A549 treated with AZD9567 at 1 μM for 4 hours (cell line): ENCODE measurements around the gene B3GNT5. TPM values are rescaled to one million over a fixed set of nuclear protein-coding genes. Genes with fewer than 3 reads are reported as not detected.

Experiments used
- total RNA-seq: library from RNA; stranded (reverse); fragments of 200-300 nt; extraction: Qiagen RNA extraction; gene quantifications from 5 replicates; pipeline ENCODE4 v1.2.3, GENCODE V29; 2022; ENCODE audit not compliant: insufficient read depth

The B3GNT5 gene
- total RNA-seq = 18.8 to 29.3 TPM (median 23.1 TPM) in 5 replicates

GRCh38 chr3:183252973-183253527, at the start of gene B3GNT5:
B3GNT5 (plus strand) TSS chr3:183253253; CDS start chr3:183269799, 16,546 bp downstream.

Other genes starting within 250 kb of the B3GNT5 start
- 7.7 to 8.6 TPM (median 8.0 TPM) in 5 replicates for gene MCCC1, start 153.8 kb upstream of the B3GNT5 start, total RNA-seq
- 0.12 to 0.57 TPM (median 0.17 TPM) in 5 replicates for gene LAMP3, start 90.5 kb upstream of the B3GNT5 start, total RNA-seq
- 0.13 to 0.26 TPM (median 0.17 TPM) in 4 of 5 replicates, not detected in the other for gene MCF2L2, start 175.4 kb downstream of the B3GNT5 start, total RNA-seq